A673 (cell line): ENCODE results near the gene LAMA5. TPM values are rescaled to one million over a fixed set of nuclear protein-coding genes. Genes with fewer than 3 reads are reported as not detected.

ENCODE experiments used
- BruUV-seq: library from RNA; stranded (reverse); fragments of 400-500 nt; replicated peaks from 2 replicates; lab custom pipeline; 2021; lab: Mats Ljungman, UMichigan
- CTCF ChIA-PET: fragments of 300-600 bp; sonication (Branson Sonifier 250); formaldehyde crosslinking; loops from one replicate; lab custom pipeline; 2022; ENCODE audit warnings: antibody characterized with exemption; lab: Charles Lee
- POLR2A ChIA-PET: fragments of 300-600 bp; sonication (Branson Sonifier 250); formaldehyde crosslinking; loops from one replicate; lab custom pipeline; 2022; ENCODE audit warnings: antibody characterized with exemption; ENCODE audit not compliant: low non-redundant PET; lab: Charles Lee
- DNase-seq: peaks from one replicate; pipeline ENCODE4 v3.0.0-alpha.2; 2015; ENCODE audit warnings: low spot score
- H3K27ac ChIP-seq: fragments of 200-600 bp; sonication (generic); 2 replicates; pipeline ENCODE4 v1.5.1; 2016; ENCODE audit warnings: mixed run types, low read depth, mild to moderate bottlenecking, mixed read lengths, antibody characterized with exemption, low read length; ENCODE audit not compliant: poor library complexity, severe bottlenecking
- H3K27me3 ChIP-seq: fragments of 200-600 bp; sonication (generic); replicated peaks from 2 replicates; pipeline ENCODE4 v1.6.1; 2017; ENCODE audit warnings: mixed run types, low read depth, mild to moderate bottlenecking, mixed read lengths, antibody characterized with exemption, low read length; ENCODE audit not compliant: insufficient read depth, poor library complexity
- H3K36me3 ChIP-seq: fragments of 200-600 bp; sonication (generic); 2 replicates; pipeline ENCODE4 v1.6.1; 2016; ENCODE audit warnings: mixed run types, mild to moderate bottlenecking, mixed read lengths, antibody characterized with exemption, low read length; ENCODE audit not compliant: insufficient read depth, poor library complexity, severe bottlenecking
- H3K4me1 ChIP-seq: fragments of 200-600 bp; sonication (generic); 2 replicates; pipeline ENCODE4 v1.6.1; 2017; ENCODE audit warnings: mixed run types, mild to moderate bottlenecking, mixed read lengths, antibody characterized with exemption, low read length; ENCODE audit not compliant: insufficient read depth, poor library complexity, severe bottlenecking
- H3K4me3 ChIP-seq: fragments of 200-600 bp; sonication (generic); 2 replicates; pipeline ENCODE4 v1.5.1; 2016; ENCODE audit warnings: low read depth, mixed run types, mild to moderate bottlenecking, mixed read lengths, low read length; ENCODE audit not compliant: poor library complexity, severe bottlenecking
- H3K9me3 ChIP-seq: fragments of 200-600 bp; sonication (generic); 2 replicates; pipeline ENCODE4 v1.6.1; 2016; ENCODE audit warnings: mixed run types, low read depth, mild to moderate bottlenecking, mixed read lengths, antibody characterized with exemption, low read length; ENCODE audit not compliant: poor library complexity, severe bottlenecking
- CTCF ChIP-seq: fragments of 300-800, 200-600 bp; sonication (generic); conservative IDR thresholded peaks from 2 replicates; pipeline ENCODE4 v1.5.1; 2017; ENCODE audit warnings: low read depth, mild to moderate bottlenecking, antibody characterized with exemption, low read length, moderate library complexity, mixed read lengths
- EZH2 ChIP-seq: fragments of 200-600 bp; sonication (generic); IDR thresholded peaks from 2 replicates; pipeline ENCODE4 v1.6.1; 2017; ENCODE audit warnings: borderline replicate concordance, low read depth, mild to moderate bottlenecking, mixed read lengths, antibody characterized with exemption, low read length; ENCODE audit not compliant: poor library complexity, severe bottlenecking
- intact Hi-C: fragments of 100-400 bp; cut with micrococcal nuclease; formaldehyde crosslinking; loops from one replicate; pipeline ENCODE4 v1.10.0; 2022; ENCODE audit not compliant: unreplicated experiment
- total RNA-seq: library from RNA; stranded (reverse); gene quantifications from 2 replicates; pipeline ENCODE4 v1.2.3, GENCODE V29; 2021

The LAMA5 gene
- total RNA-seq, 1 experiment from 2014 or later = 4.2 TPM

- Histone ChIP-seq H3K27ac (no peak overlapping the region), H3K9me3 (no peaks in the 10 kb centered on the region), H3K27me3 (no peaks in the 10 kb centered on the region), H3K4me1 (peaks cover 14% of the 10 kb centered on the region), H3K4me3 (no peak overlapping the region), H3K36me3 (peaks cover 11% of the 10 kb centered on the region)
- POLR2A ChIA-PET = interaction anchor here (0.5 kb wide), 1 partner anchor 1179 kb away, joined by 7 read pairs; no protein-coding TSS in a partner anchor
- no TSS peak for BruUV-seq
- no peak for DNase-seq
- CTCF ChIA-PET = no interaction called here
- TF ChIP-seq EZH2 (no peak), CTCF (no peak)
- intact Hi-C loops = no loop called here
Measured at GRCh38 chr20:62381202-62381797, 14.2 kb upstream of the LAMA5 start.

- ChIA-PET POLR2A (no interaction called here), CTCF (no interaction called here)
- H3K9me3 ChIP-seq = no peaks in the 10 kb centered on the region
- peaks cover 11% of the 10 kb centered on the region for H3K36me3 ChIP-seq
- peaks cover 9% of the 10 kb centered on the region for H3K4me1 ChIP-seq
- no peak overlapping the region for H3K4me3 ChIP-seq
- no TSS peak for BruUV-seq
- intact Hi-C loops = no loop called here
- peak overlapping the region; percentile 46 for H3K27ac ChIP-seq
- no peak for TF ChIP-seq CTCF
- no peak for TF ChIP-seq EZH2
- H3K27me3 ChIP-seq = no peaks in the 10 kb centered on the region
- DNase-seq = no peak
Measured at GRCh38 chr20:62378215-62378614, 11.1 kb upstream of the LAMA5 start.

- Histone ChIP-seq H3K4me1 (peaks cover 9% of the 10 kb centered on the region), H3K9me3 (no peaks in the 10 kb centered on the region), H3K27me3 (no peaks in the 10 kb centered on the region), H3K4me3 (no peak overlapping the region), H3K36me3 (peaks cover 11% of the 10 kb centered on the region), H3K27ac (peak overlapping the region; percentile 46)
- ChIA-PET CTCF (no interaction called here), POLR2A (no interaction called here)
- DNase-seq = no peak
- no peak for TF ChIP-seq CTCF
- no peak for TF ChIP-seq EZH2
- BruUV-seq = no TSS peak
- intact Hi-C loops = no loop called here
Measured at GRCh38 chr20:62377615-62378178, 10.6 kb upstream of the LAMA5 start.
